GM12878 (cell line): ENCODE measurements around the gene ATG9A. TPM values are rescaled to one million over a fixed set of nuclear protein-coding genes. Genes with fewer than 3 reads are reported as not detected.

Source experiments
- ATAC-seq: fragments of 200-7000 bp; cut with Tn5 transposase; 3 replicates; pipeline ENCODE4 v1.9.1; 2020; ENCODE audit warnings: mild to moderate bottlenecking, moderate library complexity
- BruUV-seq: library from RNA; stranded (reverse); fragments of 400-500 nt; replicated peaks from 2 replicates; lab custom pipeline; 2021; lab: Mats Ljungman, UMichigan
- CTCF ChIA-PET: fragments of 300-600 bp; sonication (Branson Sonifier 250); formaldehyde crosslinking; extraction: SDS; loops from one replicate; lab custom pipeline; 2021; ENCODE audit warnings: inconsistent platforms; lab: Yijun Ruan, JAX
- POLR2A ChIA-PET: fragments of 350-600 bp; formaldehyde crosslinking; extraction: SDS; loops from one replicate; lab custom pipeline; 2021; ENCODE audit warnings: inconsistent platforms; lab: Charles Lee
- RAD21 ChIA-PET: fragments of 300-600 bp; sonication (Branson Sonifier 250); formaldehyde crosslinking; loops from one replicate; lab custom pipeline; 2023; ENCODE audit warnings: antibody characterized with exemption; ENCODE audit not compliant: unreplicated experiment; lab: Charles Lee
- SMC1A ChIA-PET: fragments of 300-600 bp; sonication (Branson Sonifier 250); formaldehyde crosslinking; loops from one replicate; lab custom pipeline; 2023; ENCODE audit not compliant: unreplicated experiment, uncharacterized antibody; lab: Charles Lee
- DNase-seq: peaks from one replicate; pipeline ENCODE4 v3.0.0-alpha.2; 2011; ENCODE audit warnings: low read depth, low spot score
- FAIRE-seq: peaks from 3 replicates; lab custom pipeline; 2011; peaks lifted over from hg19 to GRCh38; lab: Jason Lieb, UNC
- H2AFZ ChIP-seq: 2 replicates; pipeline ENCODE4 v1.6.0; 2011; ENCODE audit warnings: low read depth, low read length, control low read depth; ENCODE audit not compliant: control insufficient read depth
- H3K27ac ChIP-seq: 2 replicates; pipeline ENCODE4 v1.5.1; 2011; ENCODE audit warnings: control low read depth; ENCODE audit not compliant: control insufficient read depth, insufficient read depth
- H3K27me3 ChIP-seq, 2 experiments: replicated peaks in 1 of 2; 2 replicates each; pipeline versions ENCODE4 v1.6.0 to v1.6.1; 2011; ENCODE audit warnings: low read length in 1 of 2; ENCODE audit not compliant: control insufficient read depth in 2 of 2, insufficient read depth in 2 of 2
- H3K36me3 ChIP-seq, 2 experiments: 2 replicates each; pipeline ENCODE4 v1.5.1; 2011; ENCODE audit warnings: low read length in 1 of 2; ENCODE audit not compliant: control insufficient read depth in 2 of 2, insufficient read depth in 2 of 2
- H3K4me1 ChIP-seq: 2 replicates; pipeline ENCODE4 v1.6.1; 2011; ENCODE audit warnings: mild to moderate bottlenecking, low read length, moderate library complexity, mixed read lengths; ENCODE audit not compliant: control insufficient read depth, insufficient read depth
- H3K4me2 ChIP-seq: 2 replicates; pipeline ENCODE4 v1.6.0; 2011; ENCODE audit warnings: control low read depth; ENCODE audit not compliant: control insufficient read depth, insufficient read depth
- H3K4me3 ChIP-seq: fragments of 200-600 bp; sonication (generic); 2 replicates; pipeline ENCODE4 v1.5.1; 2016
- H3K79me2 ChIP-seq: 2 replicates; pipeline ENCODE4 v1.6.0; 2011; ENCODE audit warnings: low read length; ENCODE audit not compliant: control insufficient read depth, insufficient read depth
- H3K9ac ChIP-seq: 2 replicates; pipeline ENCODE4 v1.8.0; 2011; ENCODE audit warnings: low read length, control low read depth, mixed read lengths; ENCODE audit not compliant: control insufficient read depth, insufficient read depth
- H3K9me3 ChIP-seq: replicated peaks from 3 replicates; pipeline ENCODE4 v1.5.1; 2011; ENCODE audit warnings: mild to moderate bottlenecking, low read length; ENCODE audit not compliant: control insufficient read depth, insufficient read depth
- H4K20me1 ChIP-seq: 2 replicates; pipeline ENCODE4 v1.6.0; 2011; ENCODE audit not compliant: control insufficient read depth, insufficient read depth
- EGR1 ChIP-seq, 2 experiments: IDR thresholded peaks; 1 replicate in 1 of 2; 2 replicates in 1 of 2; pipeline ENCODE4 v1.6.1; 2011 to 2012; ENCODE audit warnings: low read depth in 2 of 2, low read length in 2 of 2, borderline replicate concordance in 1 of 2, mild to moderate bottlenecking in 1 of 2, moderate library complexity in 1 of 2
- FOXM1 ChIP-seq: IDR thresholded peaks from 2 replicates; pipeline ENCODE4 v1.6.1; 2012; ENCODE audit warnings: low read depth, mild to moderate bottlenecking, inconsistent platforms, low read length, moderate library complexity
- JUND ChIP-seq: IDR thresholded peaks from 2 replicates; pipeline ENCODE4 v1.6.1; 2012; ENCODE audit warnings: low read depth, mild to moderate bottlenecking, low read length, improper control_type of control experiment, moderate library complexity
- KLF5 ChIP-seq: fragments of 450-650 bp; IDR thresholded peaks from 2 replicates; pipeline ENCODE4 v1.6.1; 2014; ENCODE audit warnings: mild to moderate bottlenecking; ENCODE audit not compliant: partially characterized antibody
- LARP7 ChIP-seq: fragments of 450-650 bp; IDR thresholded peaks from 2 replicates; pipeline ENCODE4 v1.6.1; 2017; ENCODE audit warnings: mild to moderate bottlenecking
- MTA3 ChIP-seq: IDR thresholded peaks from 2 replicates; pipeline ENCODE4 v1.6.1; 2012; ENCODE audit warnings: low read length, inconsistent platforms, borderline replicate concordance
- MXI1 ChIP-seq: fragments of 150-350 bp; IDR thresholded peaks from 2 replicates; pipeline ENCODE4 v1.6.1; 2011; ENCODE audit warnings: low read depth, mild to moderate bottlenecking, inconsistent platforms, low read length, improper control_type of control experiment
- MYC ChIP-seq: IDR thresholded peaks from 2 replicates; pipeline ENCODE4 v1.6.1; 2011; ENCODE audit warnings: mild to moderate bottlenecking, low read length, moderate library complexity, inconsistent platforms; ENCODE audit not compliant: insufficient read depth, insufficient replicate concordance, insufficient read length, severe bottlenecking
- RAD21 ChIP-seq: IDR thresholded peaks from 2 replicates; pipeline ENCODE4 v1.6.1; 2011; ENCODE audit warnings: mild to moderate bottlenecking, low read depth, low read length, moderate library complexity; ENCODE audit not compliant: insufficient read depth
- SMAD5 ChIP-seq: IDR thresholded peaks from 2 replicates; pipeline ENCODE4 v1.6.1; 2016; ENCODE audit warnings: antibody characterized with exemption, low read depth
- SMC3 ChIP-seq: IDR thresholded peaks from 2 replicates; pipeline ENCODE4 v1.6.1; 2011; ENCODE audit warnings: low read length, improper control_type of control experiment, borderline replicate concordance
- SREBF1 ChIP-seq: IDR thresholded peaks from 2 replicates; pipeline ENCODE4 v1.6.1; 2012; ENCODE audit warnings: mild to moderate bottlenecking, low read length
- SUPT20H ChIP-seq: IDR thresholded peaks from 2 replicates; pipeline ENCODE4 v1.6.1; 2011; ENCODE audit warnings: low read depth, mild to moderate bottlenecking, low read length, moderate library complexity, borderline replicate concordance; ENCODE audit not compliant: control insufficient read depth
- TARDBP ChIP-seq: IDR thresholded peaks from 2 replicates; pipeline ENCODE4 v1.6.1; 2016; ENCODE audit warnings: borderline replicate concordance
- WRNIP1 ChIP-seq: IDR thresholded peaks from 2 replicates; pipeline ENCODE4 v1.6.1; 2011; ENCODE audit warnings: low read depth, low read length, improper control_type of control experiment, borderline replicate concordance
- YBX1 ChIP-seq: fragments of 450-650 bp; IDR thresholded peaks from 2 replicates; pipeline ENCODE4 v1.6.1; 2016; ENCODE audit warnings: antibody characterized with exemption
- WGBS: methylation state at CpG from one replicate; pipeline ENCODE4 v1.1.6; 2016; ENCODE audit warnings: low lambda C conversion rate; ENCODE audit not compliant: insufficient replicate concordance, insufficient coverage; ENCODE audit errors: missing lambda C conversion rate; 5-methylcytosine and 5-hydroxymethylcytosine counted together
- in situ Hi-C: fragments of 300-500 bp; cut with MboI; formaldehyde crosslinking; loops from 9 replicates; pipeline ENCODE4 v1.14.3; 2018; ENCODE audit warnings: mixed read lengths
- intact Hi-C: fragments of 100-400 bp; cut with micrococcal nuclease; formaldehyde crosslinking; loops from one replicate; pipeline ENCODE4 v1.14.2; 2022; ENCODE audit not compliant: unreplicated experiment
- polyA plus RNA-seq, 11 experiments: library from polyadenylated mRNA; depleted of rRNA in 4 of 11; unstranded in 6 of 11; stranded (reverse) in 5 of 11; fragments of >200 nt; fragmentation: Nextera tagmentation in 4 of 11; fragmentation: Illumina TruSeq in 1 of 11; extraction: Ambion mirVana in 4 of 11; extraction: Trizol in 1 of 11; gene quantifications; 1 replicate in 1 of 11; 2 replicates in 10 of 11; pipeline versions ENCODE4 v1.2.1 to v1.2.3, GENCODE V29; 2011 to 2016; ENCODE audit warnings: inconsistent platforms in 2 of 11, missing spikeins in 2 of 11, low read depth in 1 of 11
- total RNA-seq, 4 experiments: library from RNA; depleted of rRNA in 3 of 4; stranded (reverse); fragments of >200 nt in 3 of 4; fragmentation: Illumina TruSeq in 1 of 4; extraction: Trizol in 1 of 4; gene quantifications; 2 replicates each; pipeline versions ENCODE4 v1.2.1 to v1.2.3, GENCODE V29; 2013 to 2021
- TF ChIP-seq, protein P1 (sequence below): fragments of 150-350 bp; IDR thresholded peaks from 2 replicates; pipeline ENCODE4 v1.6.1; 2016; ENCODE audit warnings: low read depth, low read length

Gene ATG9A
- total and polyA plus RNA-seq, 10 of the 15 experiments (the other 5 are each of a cell fraction or from before 2014, with no cell fraction given), result 0.16 to 37.5 (median 14.6) TPM; not detected in 1

DNA sequence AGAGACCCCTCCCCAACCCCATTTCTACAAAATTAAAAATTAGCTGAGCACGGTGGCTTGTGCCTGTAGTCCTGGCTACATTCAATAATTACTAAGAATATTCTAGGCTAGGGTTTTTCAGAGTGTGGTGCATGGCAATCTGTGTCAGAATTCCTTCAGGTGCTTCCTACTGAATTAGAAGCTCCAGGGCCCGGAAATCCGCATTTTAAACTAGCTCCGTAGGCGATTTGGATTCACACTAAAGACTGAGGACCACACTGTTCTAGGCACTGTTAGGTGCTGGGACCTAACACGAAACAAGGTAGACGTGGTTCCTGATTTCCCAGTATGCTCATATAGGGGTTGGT, 23.5 kb downstream of the ATG9A start:
- Histone ChIP-seq H3K4me3 (peak overlapping the region; percentile 50), H3K36me3 (peaks cover 0 to 4% of the 10 kb centered on the region in 2 experiments; a peak in 1 of 4 replicates), H3K27ac (peak overlapping the region; percentile 69), H3K4me1 (peaks cover 8% of the 10 kb centered on the region), H3K9me3 (no peaks in the 10 kb centered on the region), H3K4me2 (peak overlapping the region; percentile 84), H4K20me1 (no peaks in the 10 kb centered on the region), H2AFZ (peak overlapping the region; percentile 96), H3K79me2 (no peaks in the 10 kb centered on the region; the same call in 1 of the 2 replicates), H3K27me3 (no peaks in the 10 kb centered on the region), H3K9ac (peak overlapping the region; percentile 67)
- WGBS, result 16% methylated on average over 7 of the region's 7 CpGs
- ATAC-seq (no peak), FAIRE-seq (no peak), DNase-seq (no peak)
- TF ChIP-seq SREBF1 (no peak), KLF5 (no peak), MYC (no peak), RAD21 (no peak), MTA3 (no peak), FOXM1 (no peak), LARP7 (no peak), SUPT20H (no peak), TARDBP (no peak), SMAD5 (no peak), SMC3 (no peak), WRNIP1 (no peak), EGR1 (IDR thresholded peaks at IDR 0.05; ENCODE audit: borderline replicate concordance in 1 of 2, low read depth in 2 of 2, low read length in 2 of 2) (no peak), JUND (no peak), MXI1 (no peak), YBX1 (no peak)
- TF ChIP-seq, protein P1, sequence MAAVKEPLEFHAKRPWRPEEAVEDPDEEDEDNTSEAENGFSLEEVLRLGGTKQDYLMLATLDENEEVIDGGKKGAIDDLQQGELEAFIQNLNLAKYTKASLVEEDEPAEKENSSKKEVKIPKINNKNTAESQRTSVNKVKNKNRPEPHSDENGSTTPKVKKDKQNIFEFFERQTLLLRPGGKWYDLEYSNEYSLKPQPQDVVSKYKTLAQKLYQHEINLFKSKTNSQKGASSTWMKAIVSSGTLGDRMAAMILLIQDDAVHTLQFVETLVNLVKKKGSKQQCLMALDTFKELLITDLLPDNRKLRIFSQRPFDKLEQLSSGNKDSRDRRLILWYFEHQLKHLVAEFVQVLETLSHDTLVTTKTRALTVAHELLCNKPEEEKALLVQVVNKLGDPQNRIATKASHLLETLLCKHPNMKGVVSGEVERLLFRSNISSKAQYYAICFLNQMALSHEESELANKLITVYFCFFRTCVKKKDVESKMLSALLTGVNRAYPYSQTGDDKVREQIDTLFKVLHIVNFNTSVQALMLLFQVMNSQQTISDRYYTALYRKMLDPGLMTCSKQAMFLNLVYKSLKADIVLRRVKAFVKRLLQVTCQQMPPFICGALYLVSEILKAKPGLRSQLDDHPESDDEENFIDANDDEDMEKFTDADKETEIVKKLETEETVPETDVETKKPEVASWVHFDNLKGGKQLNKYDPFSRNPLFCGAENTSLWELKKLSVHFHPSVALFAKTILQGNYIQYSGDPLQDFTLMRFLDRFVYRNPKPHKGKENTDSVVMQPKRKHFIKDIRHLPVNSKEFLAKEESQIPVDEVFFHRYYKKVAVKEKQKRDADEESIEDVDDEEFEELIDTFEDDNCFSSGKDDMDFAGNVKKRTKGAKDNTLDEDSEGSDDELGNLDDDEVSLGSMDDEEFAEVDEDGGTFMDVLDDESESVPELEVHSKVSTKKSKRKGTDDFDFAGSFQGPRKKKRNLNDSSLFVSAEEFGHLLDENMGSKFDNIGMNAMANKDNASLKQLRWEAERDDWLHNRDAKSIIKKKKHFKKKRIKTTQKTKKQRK, result no peak
- ChIA-PET POLR2A (interaction anchor here (0.6 to 4.0 kb wide), 19 partner anchors 11 to 634 kb away, joined by 3 to 47 read pairs (median 6); partner anchors contain the start of genes ANKZF1, ATG9A, CNPPD1 and DNPEP), CTCF (interaction anchor here (0.6 to 2.1 kb wide), 15 partner anchors 9 to 456 kb away, joined by 3 to 19 read pairs (median 4); partner anchors contain the start of genes ANKZF1, ATG9A, CNPPD1 and NHEJ1), RAD21 (interaction anchor here (0.7 to 2.9 kb wide), 14 partner anchors 9 to 88 kb away, joined by 3 to 21 read pairs (median 6); partner anchors contain the start of genes CNPPD1, DNAJB2, GLB1L and SLC23A3), SMC1A (interaction anchor here (1.0 to 3.1 kb wide), 11 partner anchors 10 to 90 kb away, joined by 3 to 14 read pairs (median 6); partner anchors contain the start of genes ABCB6, CNPPD1 and SLC23A3)
- intact Hi-C loops, result loop anchor here (2.0 to 5.0 kb wide), 2 partner anchors 29 to 71 kb away; partner anchors contain the start of genes CNPPD1 and DNAJB2
- in situ Hi-C loops, result loop anchor here (5.0 kb wide), 1 partner anchor 34 kb away; the partner anchor contains the start of gene SLC23A3
- no TSS peak for BruUV-seq
